ENCODE measurements around the gene DIS3L2.

Gene DIS3L2

DNA sequence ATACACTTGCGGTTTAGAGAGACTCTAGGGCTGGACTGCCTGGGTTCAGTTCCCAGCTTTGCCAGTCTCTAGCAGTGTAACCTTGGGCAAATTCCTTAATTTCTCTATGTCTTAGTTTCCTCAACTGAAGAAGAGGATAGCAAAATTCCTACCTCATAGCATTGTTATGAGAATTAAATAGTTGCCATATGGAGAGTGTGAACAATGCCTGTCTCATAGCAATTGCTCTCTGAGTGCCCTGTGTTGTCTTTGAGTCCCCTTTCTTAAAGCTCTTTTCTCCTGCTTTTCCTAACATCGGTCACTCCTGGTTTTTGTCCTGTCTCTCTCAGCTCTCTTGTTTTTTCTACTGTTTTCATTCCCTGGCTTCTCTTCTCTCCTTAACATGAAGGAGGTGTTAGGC, 300.3 kb downstream of the DIS3L2 start:
- H3K9me3 Mint-ChIP-seq, result no peaks in the 10 kb centered on the region
- no peaks in the 10 kb centered on the region for H3K27me3 Mint-ChIP-seq
- no peak overlapping the region for H3K4me3 Mint-ChIP-seq
- H3K36me3 Mint-ChIP-seq (ENCODE audit: low read depth), result peaks cover 64% of the 10 kb centered on the region
- H3K4me1 Mint-ChIP-seq (ENCODE audit: low read depth), result no peaks in the 10 kb centered on the region
- intact Hi-C loops (cut with micrococcal nuclease), result no loop called here
- H3K27ac Mint-ChIP-seq, result no peak overlapping the region

DNA sequence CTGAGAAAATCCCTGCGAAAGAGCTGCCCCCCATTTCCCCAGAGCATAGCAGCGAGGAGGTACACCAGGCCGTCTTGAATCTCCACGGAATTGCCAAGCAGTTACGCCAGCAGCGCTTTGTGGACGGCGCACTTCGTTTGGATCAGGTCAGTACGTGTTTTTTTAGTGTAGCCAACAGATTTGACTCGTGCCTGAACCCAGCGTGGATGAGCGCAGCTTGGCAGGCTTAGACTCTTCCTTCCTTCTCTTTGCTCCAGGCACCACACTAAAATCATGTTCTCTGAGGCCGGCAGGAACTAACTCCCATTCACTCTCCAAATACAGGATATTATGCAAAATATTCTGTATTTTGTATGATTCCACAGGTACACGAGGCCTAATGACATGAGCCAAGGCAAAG, 301.8 kb downstream of the DIS3L2 start:
- Mint-ChIP-seq H3K9me3 (no peaks in the 10 kb centered on the region), H3K4me3 (no peak overlapping the region), H3K4me1 (ENCODE audit: low read depth) (no peaks in the 10 kb centered on the region), H3K36me3 (ENCODE audit: low read depth) (peaks cover 64% of the 10 kb centered on the region), H3K27me3 (no peaks in the 10 kb centered on the region), H3K27ac (no peak overlapping the region)
- intact Hi-C loops (cut with micrococcal nuclease), result no loop called here

DNA sequence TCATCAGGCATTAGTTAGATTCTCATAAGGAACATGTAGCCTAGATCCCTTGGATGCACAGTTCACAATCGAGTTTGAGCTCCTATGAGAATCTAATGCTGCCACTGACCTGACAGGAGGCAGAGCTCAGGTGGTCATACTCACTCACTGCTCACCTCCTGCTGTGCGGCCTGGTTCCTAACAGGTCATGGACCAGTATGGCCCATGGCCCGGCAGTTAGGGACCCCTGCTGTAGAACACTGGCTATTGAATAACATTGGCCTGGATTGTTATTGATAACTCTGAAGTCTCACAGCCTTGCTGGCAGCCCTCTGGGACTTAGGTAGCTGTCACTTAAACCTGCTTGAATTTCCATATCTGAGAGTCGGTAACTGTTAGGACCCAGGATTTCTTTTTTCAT, 302.6 kb downstream of the DIS3L2 start:
- Mint-ChIP-seq H3K27me3 (no peaks in the 10 kb centered on the region), H3K27ac (no peak overlapping the region), H3K9me3 (no peaks in the 10 kb centered on the region), H3K36me3 (ENCODE audit: low read depth) (peaks cover 60% of the 10 kb centered on the region), H3K4me3 (no peak overlapping the region), H3K4me1 (ENCODE audit: low read depth) (no peaks in the 10 kb centered on the region)
- intact Hi-C loops (cut with micrococcal nuclease), result no loop called here

DNA sequence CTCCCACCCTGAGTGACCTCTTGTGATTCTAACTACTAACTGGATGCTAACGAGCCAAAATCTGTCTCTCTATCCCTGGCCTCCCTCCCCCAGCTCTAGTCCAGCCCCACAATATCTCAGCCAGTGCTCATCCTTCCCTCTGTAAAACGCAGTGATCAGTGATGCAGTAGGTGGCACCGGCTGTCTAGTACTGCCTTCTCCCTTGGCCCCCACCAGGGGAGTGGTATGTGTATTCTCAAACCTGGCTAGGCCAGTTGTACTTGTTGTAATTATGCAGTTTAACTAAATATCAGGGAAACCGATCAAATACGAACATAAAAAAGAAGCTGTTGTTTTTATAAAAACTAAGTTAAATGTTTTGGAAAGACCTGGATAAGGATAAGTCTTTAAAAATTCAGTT, 303.8 kb downstream of the DIS3L2 start:
- no peak overlapping the region for H3K4me3 Mint-ChIP-seq

DNA sequence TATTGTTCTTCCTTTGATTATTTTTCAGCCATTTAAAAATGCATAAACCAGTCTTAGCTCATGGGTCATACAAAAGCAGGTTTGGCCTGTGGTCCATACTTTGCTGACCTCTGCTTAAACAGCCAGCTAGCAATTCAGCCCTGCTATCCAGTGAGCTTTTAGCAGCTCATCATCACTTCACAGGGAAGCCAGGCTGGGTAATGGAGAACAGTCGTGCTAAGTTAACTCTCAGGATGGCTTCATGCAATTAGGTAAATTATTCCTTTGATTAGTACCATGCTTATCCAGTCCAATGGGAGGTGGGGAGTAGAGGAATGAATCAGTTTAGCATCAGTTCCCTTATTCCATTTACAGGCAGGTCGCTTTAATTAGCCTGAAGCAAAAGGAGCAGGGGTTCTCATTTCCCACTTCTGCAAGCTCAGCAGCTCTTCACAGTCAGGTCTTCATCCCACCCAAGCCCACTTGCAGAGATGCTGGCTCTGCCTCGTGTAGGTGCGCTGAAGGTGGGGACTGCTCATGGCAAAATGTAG, 307.2 kb downstream of the DIS3L2 start:
- Mint-ChIP-seq H3K27me3 (no peaks in the 10 kb centered on the region), H3K36me3 (ENCODE audit: low read depth) (peaks cover 46% of the 10 kb centered on the region), H3K4me3 (no peak overlapping the region), H3K4me1 (ENCODE audit: low read depth) (no peaks in the 10 kb centered on the region), H3K27ac (no peak overlapping the region), H3K9me3 (no peaks in the 10 kb centered on the region)
- intact Hi-C loops (cut with micrococcal nuclease), result no loop called here

More for the DNA sequence above, 303.8 kb downstream of the DIS3L2 start:
- Mint-ChIP-seq H3K27ac (no peak overlapping the region), H3K9me3 (no peaks in the 10 kb centered on the region), H3K27me3 (no peaks in the 10 kb centered on the region), H3K4me1 (ENCODE audit: low read depth) (no peaks in the 10 kb centered on the region), H3K36me3 (ENCODE audit: low read depth) (peaks cover 54% of the 10 kb centered on the region)
- intact Hi-C loops (cut with micrococcal nuclease), result no loop called here

DNA sequence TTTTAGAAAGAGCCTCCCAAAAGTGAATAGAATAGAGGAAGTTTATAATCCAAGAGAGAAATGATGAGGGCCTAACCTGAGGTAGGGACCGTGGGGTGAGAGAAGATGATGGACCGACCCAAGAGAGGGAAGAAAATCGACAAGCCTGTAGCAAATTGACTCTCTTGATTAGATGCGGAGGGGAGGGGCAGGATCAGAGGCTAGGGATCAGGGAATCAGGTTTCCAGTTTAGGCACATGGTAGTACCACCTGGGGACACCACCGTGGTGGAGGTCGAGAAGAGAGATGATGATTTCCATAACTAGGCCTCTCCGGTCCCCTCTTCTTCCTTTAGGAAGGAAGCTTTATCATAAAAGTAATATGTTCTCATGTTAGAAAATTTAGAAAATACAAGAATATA, 308.4 kb downstream of the DIS3L2 start:
- intact Hi-C loops (cut with micrococcal nuclease), result no loop called here
- Mint-ChIP-seq H3K27ac (no peak overlapping the region), H3K36me3 (ENCODE audit: low read depth) (peaks cover 34% of the 10 kb centered on the region), H3K4me3 (no peak overlapping the region), H3K4me1 (ENCODE audit: low read depth) (no peaks in the 10 kb centered on the region), H3K9me3 (no peaks in the 10 kb centered on the region), H3K27me3 (no peaks in the 10 kb centered on the region)

DNA sequence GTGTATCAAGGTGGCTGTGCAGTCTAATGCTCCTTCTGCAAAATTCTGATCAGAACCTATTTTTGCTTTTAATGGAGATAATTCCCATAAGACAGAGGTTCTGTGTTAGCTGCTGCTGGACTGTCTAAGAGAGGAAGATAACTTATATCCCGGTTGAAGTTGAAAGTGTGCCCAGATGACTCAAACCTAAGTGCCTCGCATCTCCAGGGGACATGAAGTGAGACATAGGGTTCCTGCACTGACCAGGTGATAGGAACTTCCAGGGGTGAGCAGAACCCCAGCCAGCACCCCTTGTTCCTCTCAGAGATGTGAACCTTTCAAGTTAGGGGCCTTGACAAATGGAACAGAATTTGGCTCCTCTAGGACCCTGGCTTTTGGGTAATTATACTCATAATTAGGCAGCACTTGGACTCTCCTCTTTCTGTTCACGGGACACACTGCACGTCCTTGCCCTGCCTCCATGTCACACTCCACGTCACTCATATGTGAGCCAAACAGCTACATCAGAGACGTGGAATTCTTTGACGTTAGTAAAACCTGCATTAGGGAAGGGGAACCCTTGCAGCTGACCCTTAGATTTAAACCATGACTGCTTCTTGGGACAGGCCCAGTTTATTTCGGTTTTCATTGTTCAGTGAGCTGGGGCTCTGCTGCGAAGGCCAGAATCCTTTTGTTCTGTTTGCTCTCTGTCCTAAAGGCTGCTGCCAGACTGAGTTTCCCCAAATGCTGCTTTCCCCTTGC, 312.6 kb downstream of the DIS3L2 start:
- H3K4me1 Mint-ChIP-seq (ENCODE audit: low read depth), result no peaks in the 10 kb centered on the region
- intact Hi-C loops (cut with micrococcal nuclease), result no loop called here
- no peak overlapping the region for H3K27ac Mint-ChIP-seq
- peaks cover 35% of the 10 kb centered on the region for H3K36me3 Mint-ChIP-seq (ENCODE audit: low read depth)
- H3K9me3 Mint-ChIP-seq, result no peaks in the 10 kb centered on the region
- H3K27me3 Mint-ChIP-seq, result no peaks in the 10 kb centered on the region
- no peak overlapping the region for H3K4me3 Mint-ChIP-seq

DNA sequence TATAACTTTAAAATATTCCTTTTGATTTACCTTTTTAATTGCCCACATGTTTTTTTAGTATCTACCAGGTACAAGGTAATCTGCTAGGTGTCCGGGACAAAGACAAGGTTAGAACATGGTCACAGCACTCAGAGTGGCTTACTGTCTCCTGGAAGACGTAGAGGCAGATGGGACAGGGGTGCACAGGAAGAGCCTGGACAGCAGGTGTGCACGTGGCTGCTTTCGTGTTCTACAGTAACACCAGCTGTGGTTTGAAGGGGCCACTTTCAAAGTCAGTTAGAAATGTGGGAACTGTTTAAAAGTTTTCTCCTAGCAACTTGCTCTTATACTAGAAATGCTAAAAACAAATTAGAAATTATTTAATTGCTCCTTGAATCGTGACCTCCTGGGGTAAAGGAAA, 314.2 kb downstream of the DIS3L2 start:
- Mint-ChIP-seq H3K9me3 (no peaks in the 10 kb centered on the region), H3K4me3 (no peak overlapping the region), H3K36me3 (ENCODE audit: low read depth) (peaks cover 41% of the 10 kb centered on the region), H3K27me3 (no peaks in the 10 kb centered on the region), H3K27ac (no peak overlapping the region), H3K4me1 (ENCODE audit: low read depth) (no peaks in the 10 kb centered on the region)
- intact Hi-C loops (cut with micrococcal nuclease), result no loop called here

DNA sequence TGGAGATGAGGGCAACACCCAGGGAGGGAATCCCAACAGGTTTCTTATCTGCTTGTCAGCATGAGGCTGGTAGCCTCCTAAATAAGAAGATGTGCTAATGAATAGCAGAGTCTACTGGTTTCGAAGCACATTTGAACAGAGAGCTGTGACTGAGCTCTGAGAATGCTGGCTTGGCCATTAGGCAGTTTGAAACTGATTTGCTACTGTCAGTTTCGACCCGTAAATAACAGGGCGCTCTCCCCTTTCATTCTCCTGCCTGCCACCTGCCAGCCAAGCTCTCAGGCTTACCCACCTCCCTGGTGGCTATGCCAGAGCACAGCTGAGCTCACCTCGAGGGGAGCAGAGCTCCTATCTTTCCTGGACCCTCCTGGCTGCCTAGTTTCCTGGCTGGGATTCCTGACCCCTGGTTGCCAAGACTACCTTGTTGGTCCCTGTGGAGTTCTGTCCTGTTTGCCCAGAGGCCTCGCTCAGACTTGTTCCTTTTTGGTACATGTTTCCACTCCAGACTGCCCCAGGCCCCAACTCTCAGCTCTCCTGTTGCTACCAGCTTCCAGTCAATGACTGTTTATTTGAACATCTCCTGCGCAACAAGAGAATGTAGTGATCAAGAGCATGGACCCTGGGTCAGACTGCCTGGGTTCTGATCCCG, 314.7 kb downstream of the DIS3L2 start:
- no peak overlapping the region for H3K27ac Mint-ChIP-seq
- H3K4me3 Mint-ChIP-seq, result no peak overlapping the region
- no peaks in the 10 kb centered on the region for H3K27me3 Mint-ChIP-seq

DNA sequence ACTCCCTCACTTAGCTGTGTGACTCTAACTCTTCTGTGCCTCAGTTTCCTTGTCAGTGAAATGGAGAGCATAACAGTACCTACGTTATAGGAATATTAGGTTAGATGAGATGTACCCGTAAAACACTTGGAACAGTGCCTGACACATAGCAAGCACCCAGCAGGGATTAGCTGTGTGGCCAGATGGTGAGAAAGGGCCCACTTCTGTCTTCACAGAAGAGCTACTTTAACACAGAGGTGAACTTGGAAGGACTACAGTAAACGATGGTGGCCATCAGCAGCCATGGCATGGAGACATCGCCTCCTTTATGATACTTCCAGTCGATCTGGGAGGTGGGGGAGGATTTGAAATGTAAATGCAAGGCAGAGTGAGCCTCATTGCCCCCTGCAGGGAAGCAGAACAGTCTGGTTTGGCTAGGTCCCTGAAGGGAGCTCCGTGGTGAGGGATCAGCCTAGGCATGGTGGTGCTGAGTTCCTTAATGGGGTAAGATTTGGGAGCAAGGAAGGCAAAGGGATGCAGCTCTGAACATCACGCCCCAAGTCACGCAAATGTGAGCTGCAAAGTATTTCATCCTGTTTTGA, 315.3 kb downstream of the DIS3L2 start:
- intact Hi-C loops (cut with micrococcal nuclease), result no loop called here
- no peak overlapping the region for H3K27ac Mint-ChIP-seq
- H3K4me3 Mint-ChIP-seq, result no peak overlapping the region
- no peaks in the 10 kb centered on the region for H3K9me3 Mint-ChIP-seq
- H3K4me1 Mint-ChIP-seq (ENCODE audit: low read depth), result no peaks in the 10 kb centered on the region
- peaks cover 48% of the 10 kb centered on the region for H3K36me3 Mint-ChIP-seq (ENCODE audit: low read depth)
- no peaks in the 10 kb centered on the region for H3K27me3 Mint-ChIP-seq

More for the DNA sequence above, 314.7 kb downstream of the DIS3L2 start:
- intact Hi-C loops (cut with micrococcal nuclease), result no loop called here
- Mint-ChIP-seq H3K4me1 (ENCODE audit: low read depth) (no peaks in the 10 kb centered on the region), H3K9me3 (no peaks in the 10 kb centered on the region), H3K36me3 (ENCODE audit: low read depth) (peaks cover 42% of the 10 kb centered on the region)

DNA sequence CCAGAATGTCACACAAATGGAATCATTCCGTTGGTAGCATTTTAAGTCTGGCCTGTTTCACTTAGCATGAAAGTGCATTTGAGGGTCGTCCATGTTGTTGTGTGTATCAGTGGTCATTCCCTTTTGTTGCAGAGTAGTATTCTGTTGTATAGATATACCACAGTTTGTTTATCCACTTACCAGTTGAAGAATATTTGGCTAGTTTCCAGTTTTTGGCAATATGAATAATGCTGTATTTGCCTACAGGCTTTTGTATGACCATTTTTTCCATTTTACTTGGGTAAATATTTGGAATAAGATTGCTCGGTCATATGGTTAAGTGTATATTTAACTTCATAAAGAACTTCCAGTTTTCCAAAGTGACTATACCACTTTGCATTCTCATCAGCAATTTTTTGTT, 317.0 kb downstream of the DIS3L2 start:
- peaks cover 38% of the 10 kb centered on the region for H3K36me3 Mint-ChIP-seq (ENCODE audit: low read depth)

DNA sequence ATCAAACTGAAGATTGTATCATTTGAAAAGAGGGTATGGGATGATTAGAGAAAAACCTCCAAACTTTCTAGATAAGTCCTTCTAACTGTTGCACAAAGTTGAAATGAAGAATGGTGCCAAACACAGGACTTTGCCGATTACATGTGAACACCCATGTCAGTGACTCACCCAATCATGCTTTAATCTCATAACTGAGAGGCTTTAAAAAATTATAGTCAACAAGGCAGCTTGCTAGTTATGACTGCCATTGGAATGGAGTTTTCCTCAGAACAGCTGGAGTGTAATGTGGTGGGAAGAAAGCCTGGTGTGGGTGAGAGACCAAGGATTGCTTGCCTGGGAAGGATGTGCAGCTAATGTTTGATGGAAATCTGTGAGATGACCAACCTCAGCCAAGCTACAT, 318.8 kb downstream of the DIS3L2 start:
- Mint-ChIP-seq H3K4me3 (no peak overlapping the region), H3K36me3 (ENCODE audit: low read depth) (peaks cover 38% of the 10 kb centered on the region), H3K27me3 (no peaks in the 10 kb centered on the region), H3K9me3 (no peaks in the 10 kb centered on the region), H3K27ac (no peak overlapping the region), H3K4me1 (ENCODE audit: low read depth) (peaks cover 4% of the 10 kb centered on the region)
- intact Hi-C loops (cut with micrococcal nuclease), result no loop called here

More for the DNA sequence above, 317.0 kb downstream of the DIS3L2 start:
- no peak overlapping the region for H3K27ac Mint-ChIP-seq
- H3K4me3 Mint-ChIP-seq, result no peak overlapping the region
- H3K4me1 Mint-ChIP-seq (ENCODE audit: low read depth), result no peaks in the 10 kb centered on the region
- no peaks in the 10 kb centered on the region for H3K27me3 Mint-ChIP-seq
- no peaks in the 10 kb centered on the region for H3K9me3 Mint-ChIP-seq
- intact Hi-C loops (cut with micrococcal nuclease), result no loop called here

DNA sequence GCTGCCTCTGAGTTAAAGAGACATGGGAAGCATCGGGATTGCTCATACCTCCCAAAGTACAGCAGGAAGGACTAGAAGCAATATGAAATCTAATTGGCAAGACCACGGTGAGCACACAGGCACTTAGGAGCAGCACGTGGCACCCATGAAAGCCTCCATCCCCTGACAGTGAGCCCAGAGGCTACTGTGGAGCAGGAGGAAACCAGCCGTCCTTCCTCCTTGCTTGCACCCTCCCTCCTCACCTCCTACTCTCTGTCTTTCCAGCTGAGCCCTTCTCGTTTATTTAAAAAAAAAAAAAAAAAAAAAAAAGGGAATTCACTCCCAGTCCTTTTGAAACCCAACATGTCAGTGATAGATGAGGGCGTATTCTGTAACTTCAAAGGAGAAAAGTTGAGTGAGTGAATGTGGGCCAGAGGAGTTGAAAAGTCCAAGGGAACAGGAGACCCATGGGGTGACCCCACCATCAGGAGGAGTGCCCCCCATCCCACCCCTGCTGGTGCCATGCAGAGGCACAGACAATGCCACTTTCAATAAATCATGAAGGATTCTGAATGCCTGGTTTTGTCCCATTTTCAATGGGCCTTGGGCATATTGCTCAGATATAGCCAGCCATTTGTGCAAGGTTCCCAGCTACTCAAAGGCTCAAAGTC, 320.5 kb downstream of the DIS3L2 start:
- Mint-ChIP-seq H3K27me3 (no peaks in the 10 kb centered on the region), H3K27ac (no peak overlapping the region), H3K36me3 (ENCODE audit: low read depth) (peaks cover 28% of the 10 kb centered on the region), H3K4me3 (no peak overlapping the region), H3K4me1 (ENCODE audit: low read depth) (peaks cover 5% of the 10 kb centered on the region), H3K9me3 (no peaks in the 10 kb centered on the region)
- intact Hi-C loops (cut with micrococcal nuclease), result no loop called here

DNA sequence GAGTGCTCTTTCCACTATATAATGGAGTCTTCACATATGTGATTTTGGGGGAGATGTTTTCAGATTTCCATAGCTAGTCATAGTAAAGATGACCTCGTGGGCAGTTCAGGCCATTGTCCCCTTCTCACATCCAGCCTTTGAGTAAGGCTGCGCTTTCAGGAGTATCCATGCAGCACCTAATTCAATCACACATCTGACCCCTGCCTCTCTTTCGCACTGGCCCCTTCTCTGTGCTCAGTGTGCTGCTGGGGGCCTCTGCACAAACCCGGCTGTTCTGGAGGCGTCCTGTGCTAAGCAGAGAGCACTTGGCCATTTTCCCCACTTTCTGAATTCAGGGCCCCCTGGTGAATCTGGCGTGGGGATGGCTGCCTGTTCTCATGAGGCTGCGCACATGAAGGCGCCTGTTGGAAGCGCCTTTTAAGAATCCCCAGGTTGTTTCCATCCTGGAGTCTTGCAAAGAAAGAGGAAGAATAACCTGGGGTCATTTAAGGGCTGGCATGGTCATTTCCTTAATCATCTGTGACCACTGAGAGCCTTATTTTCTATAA, 321.1 kb downstream of the DIS3L2 start:
- intact Hi-C loops (cut with micrococcal nuclease), result no loop called here
- Mint-ChIP-seq H3K36me3 (ENCODE audit: low read depth) (peaks cover 27% of the 10 kb centered on the region), H3K9me3 (no peaks in the 10 kb centered on the region), H3K27me3 (no peaks in the 10 kb centered on the region), H3K27ac (no peak overlapping the region), H3K4me3 (no peak overlapping the region), H3K4me1 (ENCODE audit: low read depth) (peaks cover 5% of the 10 kb centered on the region)
